Measurements from ENCODE around the gene KCNMA1. TPM values are rescaled to one million over a fixed set of nuclear protein-coding genes. Genes with fewer than 3 reads are reported as not detected.

The KCNMA1 gene
- total and polyA plus RNA-seq, 9 of the 15 experiments (the other 6 are each of a cell fraction or from before 2014, with no cell fraction given), result 0.01 to 0.95 (median 0.15) TPM; not detected in 4

DNA sequence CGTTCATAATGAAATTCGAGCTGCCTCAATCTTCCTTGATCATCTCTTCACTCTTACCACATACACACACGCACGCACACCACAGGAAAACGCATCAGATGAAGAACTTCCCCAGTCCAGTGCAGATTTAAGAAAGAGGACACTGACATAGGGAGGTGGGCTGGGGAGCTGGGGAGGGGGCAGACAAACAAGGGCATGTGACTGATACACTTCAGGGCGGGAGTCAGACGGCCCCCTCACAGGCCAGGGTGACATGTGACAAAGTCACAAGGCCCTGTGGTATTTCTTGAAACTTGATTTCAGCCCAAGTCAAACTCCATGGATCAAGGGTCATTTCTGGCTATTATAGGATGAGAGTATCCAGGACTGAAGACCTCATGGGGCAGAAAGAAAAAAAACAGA lies 82.6 kb downstream of the KCNMA1 start (continued):
- TF ChIP-seq, protein P1, sequence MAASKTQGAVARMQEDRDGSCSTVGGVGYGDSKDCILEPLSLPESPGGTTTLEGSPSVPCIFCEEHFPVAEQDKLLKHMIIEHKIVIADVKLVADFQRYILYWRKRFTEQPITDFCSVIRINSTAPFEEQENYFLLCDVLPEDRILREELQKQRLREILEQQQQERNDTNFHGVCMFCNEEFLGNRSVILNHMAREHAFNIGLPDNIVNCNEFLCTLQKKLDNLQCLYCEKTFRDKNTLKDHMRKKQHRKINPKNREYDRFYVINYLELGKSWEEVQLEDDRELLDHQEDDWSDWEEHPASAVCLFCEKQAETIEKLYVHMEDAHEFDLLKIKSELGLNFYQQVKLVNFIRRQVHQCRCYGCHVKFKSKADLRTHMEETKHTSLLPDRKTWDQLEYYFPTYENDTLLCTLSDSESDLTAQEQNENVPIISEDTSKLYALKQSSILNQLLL (CRISPR knock-in tag; IDR thresholded peaks at IDR 0.05; ENCODE audit: borderline replicate concordance), result no peak
- TF ChIP-seq SAP30 (IDR thresholded peaks at IDR 0.05; ENCODE audit: borderline replicate concordance, insufficient read depth, low read depth, low read length, poor library complexity, severe bottlenecking) (no peak), ZNF175 (CRISPR knock-in tag; IDR thresholded peaks at IDR 0.05; ENCODE audit: low read depth) (no peak), ZNF584 (CRISPR knock-in tag; IDR thresholded peaks at IDR 0.05; ENCODE audit: low read depth) (peak; percentile 82), NR2C2 (CRISPR knock-in tag; IDR thresholded peaks at IDR 0.05) (no peak), NR2C2 (tag; IDR thresholded peaks at IDR 0.05) (0 out of 2 replicates have a peak, but pooled peaks have one; percentile 47), FOXK1 (CRISPR knock-in tag; IDR thresholded peaks at IDR 0.05; ENCODE audit: borderline replicate concordance) (no peak)

DNA sequence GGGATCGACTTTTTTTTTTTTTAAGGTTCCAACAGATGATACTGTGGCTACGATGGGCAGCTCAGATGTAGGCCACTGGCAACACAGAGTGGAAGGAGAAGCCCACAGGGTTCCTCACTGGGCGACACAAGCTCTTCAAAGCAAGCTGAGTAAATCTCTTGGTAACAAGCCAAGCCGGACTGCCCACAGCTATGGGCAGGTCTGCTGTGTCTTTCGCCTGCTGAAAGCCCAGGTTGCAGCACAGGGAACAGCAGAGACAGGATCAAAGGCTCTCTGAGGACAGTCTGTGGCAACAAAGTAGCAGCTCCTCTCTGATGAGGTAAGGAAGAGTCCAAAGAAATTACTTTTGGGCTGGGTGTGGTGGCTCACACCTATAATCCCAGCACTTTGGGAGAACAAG lies 83.6 kb downstream of the KCNMA1 start:
- Histone ChIP-seq H2AFZ (ENCODE audit: low read depth, low read length) (no peak overlapping the region), H3K27me3 (ENCODE audit: control insufficient read depth in 2 of 2, insufficient read depth in 2 of 2, low read length in 2 of 2) (peaks cover 0 to 10% of the 10 kb centered on the region in 2 experiments; a peak in 1 of 5 replicates), H3K4me3 (no peak overlapping the region), H3K27ac (ENCODE audit: extremely low read depth, low read depth, low read length) (no peak overlapping the region), H4K20me1 (replicated peaks; ENCODE audit: control insufficient read depth, insufficient read depth, low read length) (no peaks in the 10 kb centered on the region), H3K9ac (ENCODE audit: insufficient read depth in 1 of 2, low read depth in 2 of 2, low read length in 2 of 2) (no peak overlapping the region), H3K9me3 (replicated peaks; ENCODE audit: control insufficient read depth, insufficient read depth, low read depth, low read length) (no peaks in the 10 kb centered on the region), H3K79me2 (ENCODE audit: control insufficient read depth, insufficient read depth, low read length) (no peaks in the 10 kb centered on the region), H3K9me1 (ENCODE audit: control insufficient read depth, insufficient read depth, low read length) (no peaks in the 10 kb centered on the region), H3K36me3 (ENCODE audit: control insufficient read depth, insufficient read depth, low read length) (no peaks in the 10 kb centered on the region), H3K4me2 (ENCODE audit: insufficient read depth, low read length) (no peak overlapping the region), H3K4me1 (replicated peaks in 1 of 2; ENCODE audit: control insufficient read depth in 2 of 2, insufficient read depth in 2 of 2, low read length in 2 of 2) (no peaks in the 10 kb centered on the region; a peak in 1 of 5 replicates)
- FAIRE-seq (no peak), DNase-seq (ENCODE audit: extremely low read depth in 1 of 4, low spot score in 3 of 4) (no peak), ATAC-seq (no peak)
- BruUV-seq (replicated peaks), result no TSS peak
- in situ Hi-C loops (cut with MboI) (no loop called here), intact Hi-C loops (cut with micrococcal nuclease) (no loop called here)
- ChIA-PET CTCF (ENCODE audit: low intra/inter-chr PET ratio) (no interaction called here), POLR2A (interaction anchor here (0.5 to 1.4 kb wide), 4 partner anchors 10 to 140 kb away, joined by 3 to 4 read pairs (median 3); no protein-coding TSS in a partner anchor)
- TF ChIP-seq ZNF354B (CRISPR knock-in tag; IDR thresholded peaks at IDR 0.05) (no peak), ZNF197 (CRISPR knock-in tag; IDR thresholded peaks at IDR 0.05; ENCODE audit: low read depth) (0 out of 2 replicates have a peak, but pooled peaks have one; percentile 33)
- TF ChIP-seq, protein P2, sequence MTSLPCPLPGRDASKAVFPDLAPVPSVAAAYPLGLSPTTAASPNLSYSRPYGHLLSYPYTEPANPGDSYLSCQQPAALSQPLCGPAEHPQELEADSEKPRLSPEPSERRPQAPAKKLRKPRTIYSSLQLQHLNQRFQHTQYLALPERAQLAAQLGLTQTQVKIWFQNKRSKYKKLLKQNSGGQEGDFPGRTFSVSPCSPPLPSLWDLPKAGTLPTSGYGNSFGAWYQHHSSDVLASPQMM (CRISPR knock-in tag; IDR thresholded peaks at IDR 0.05), result no peak
- 12% methylated on average over 5 of the region's 5 CpGs for WGBS (ENCODE audit: insufficient coverage, low coverage, missing lambda C conversion rate)
